ENCODE measurements around the gene HBE1. TPM values are rescaled to one million over a fixed set of nuclear protein-coding genes. Genes with fewer than 3 reads are reported as not detected.
A peak's percentile ranks its signal among the peaks of the same experiment; 100 is the strongest.

The HBE1 gene
- total and polyA plus RNA-seq, 9 of the 15 experiments (the other 6 are each of a cell fraction or from before 2014, with no cell fraction given) = 612 to 10,250 (median 2,181) TPM

GRCh38 chr11:5284637-5285036, 14.9 kb upstream of the HBE1 start (continued):
- TF ChIP-seq MYC (IDR thresholded peaks at IDR 0.05; ENCODE audit: low read depth, low read length) (no peak), MYC (CRISPR knock-in tag; IDR thresholded peaks at IDR 0.05; ENCODE audit: borderline replicate concordance, low read depth) (no peak), ELF1 (tag; IDR thresholded peaks at IDR 0.05) (no peak), MCM7 (IDR thresholded peaks at IDR 0.05) (no peak), NCOR1 (IDR thresholded peaks at IDR 0.05) (peak; percentile 96), PHB (CRISPR knock-in tag; IDR thresholded peaks at IDR 0.05) (no peak), ZNF586 (CRISPR knock-in tag; conservative IDR thresholded peaks at IDR 0.05) (no peak), HNRNPLL (IDR thresholded peaks at IDR 0.05; ENCODE audit: low read depth, low read length, poor library complexity, severe bottlenecking) (no peak), ZNF780A (CRISPR knock-in tag; IDR thresholded peaks at IDR 0.05) (no peak), MXD1 (CRISPR knock-in tag; IDR thresholded peaks at IDR 0.05; ENCODE audit: borderline replicate concordance, poor library complexity, severe bottlenecking) (no peak), CREM (IDR thresholded peaks at IDR 0.05; ENCODE audit: low read depth) (peak; percentile 53), SMAD3 (CRISPR knock-in tag; conservative IDR thresholded peaks at IDR 0.05) (no peak), ZNF764 (CRISPR knock-in tag; IDR thresholded peaks at IDR 0.05; ENCODE audit: low read depth) (no peak), ZNF384 (IDR thresholded peaks at IDR 0.05; ENCODE audit: low read depth, low read length) (no peak), RFX7 (CRISPR knock-in tag; IDR thresholded peaks at IDR 0.05) (no peak), ZZZ3 (IDR thresholded peaks at IDR 0.05) (no peak), CSDE1 (IDR thresholded peaks at IDR 0.05) (no peak), POLR2A (conservative IDR thresholded peaks at IDR 0.05) (no peak), HNRNPK (IDR thresholded peaks at IDR 0.05; ENCODE audit: low read depth, low read length, poor library complexity, severe bottlenecking) (no peak), BRCA1 (IDR thresholded peaks at IDR 0.05) (no peak), BRCA1 (CRISPR knock-in tag; IDR thresholded peaks at IDR 0.05) (no peak), PHF21A (IDR thresholded peaks at IDR 0.05; ENCODE audit: borderline replicate concordance, low read depth) (no peak), ZNF830 (CRISPR knock-in tag; IDR thresholded peaks at IDR 0.05) (no peak), CREBBP (IDR thresholded peaks at IDR 0.05; ENCODE audit: low read depth, low read length) (no peak)
- TF ChIP-seq, protein P1, sequence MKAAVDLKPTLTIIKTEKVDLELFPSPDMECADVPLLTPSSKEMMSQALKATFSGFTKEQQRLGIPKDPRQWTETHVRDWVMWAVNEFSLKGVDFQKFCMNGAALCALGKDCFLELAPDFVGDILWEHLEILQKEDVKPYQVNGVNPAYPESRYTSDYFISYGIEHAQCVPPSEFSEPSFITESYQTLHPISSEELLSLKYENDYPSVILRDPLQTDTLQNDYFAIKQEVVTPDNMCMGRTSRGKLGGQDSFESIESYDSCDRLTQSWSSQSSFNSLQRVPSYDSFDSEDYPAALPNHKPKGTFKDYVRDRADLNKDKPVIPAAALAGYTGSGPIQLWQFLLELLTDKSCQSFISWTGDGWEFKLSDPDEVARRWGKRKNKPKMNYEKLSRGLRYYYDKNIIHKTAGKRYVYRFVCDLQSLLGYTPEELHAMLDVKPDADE (conservative IDR thresholded peaks at IDR 0.05; ENCODE audit: control insufficient read depth, low read depth, low read length) = peak; percentile 68; the same call in 1 of the 2 replicates
- TF ChIP-seq, protein P2, sequence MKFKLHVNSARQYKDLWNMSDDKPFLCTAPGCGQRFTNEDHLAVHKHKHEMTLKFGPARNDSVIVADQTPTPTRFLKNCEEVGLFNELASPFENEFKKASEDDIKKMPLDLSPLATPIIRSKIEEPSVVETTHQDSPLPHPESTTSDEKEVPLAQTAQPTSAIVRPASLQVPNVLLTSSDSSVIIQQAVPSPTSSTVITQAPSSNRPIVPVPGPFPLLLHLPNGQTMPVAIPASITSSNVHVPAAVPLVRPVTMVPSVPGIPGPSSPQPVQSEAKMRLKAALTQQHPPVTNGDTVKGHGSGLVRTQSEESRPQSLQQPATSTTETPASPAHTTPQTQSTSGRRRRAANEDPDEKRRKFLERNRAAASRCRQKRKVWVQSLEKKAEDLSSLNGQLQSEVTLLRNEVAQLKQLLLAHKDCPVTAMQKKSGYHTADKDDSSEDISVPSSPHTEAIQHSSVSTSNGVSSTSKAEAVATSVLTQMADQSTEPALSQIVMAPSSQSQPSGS (CRISPR knock-in tag; IDR thresholded peaks at IDR 0.05) = no peak
- TF ChIP-seq, protein P3, sequence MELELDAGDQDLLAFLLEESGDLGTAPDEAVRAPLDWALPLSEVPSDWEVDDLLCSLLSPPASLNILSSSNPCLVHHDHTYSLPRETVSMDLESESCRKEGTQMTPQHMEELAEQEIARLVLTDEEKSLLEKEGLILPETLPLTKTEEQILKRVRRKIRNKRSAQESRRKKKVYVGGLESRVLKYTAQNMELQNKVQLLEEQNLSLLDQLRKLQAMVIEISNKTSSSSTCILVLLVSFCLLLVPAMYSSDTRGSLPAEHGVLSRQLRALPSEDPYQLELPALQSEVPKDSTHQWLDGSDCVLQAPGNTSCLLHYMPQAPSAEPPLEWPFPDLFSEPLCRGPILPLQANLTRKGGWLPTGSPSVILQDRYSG (tag; conservative IDR thresholded peaks at IDR 0.05; ENCODE audit: low read depth) = peak; percentile 52; the same call in 1 of the 2 replicates
- TF ChIP-seq, protein P4, sequence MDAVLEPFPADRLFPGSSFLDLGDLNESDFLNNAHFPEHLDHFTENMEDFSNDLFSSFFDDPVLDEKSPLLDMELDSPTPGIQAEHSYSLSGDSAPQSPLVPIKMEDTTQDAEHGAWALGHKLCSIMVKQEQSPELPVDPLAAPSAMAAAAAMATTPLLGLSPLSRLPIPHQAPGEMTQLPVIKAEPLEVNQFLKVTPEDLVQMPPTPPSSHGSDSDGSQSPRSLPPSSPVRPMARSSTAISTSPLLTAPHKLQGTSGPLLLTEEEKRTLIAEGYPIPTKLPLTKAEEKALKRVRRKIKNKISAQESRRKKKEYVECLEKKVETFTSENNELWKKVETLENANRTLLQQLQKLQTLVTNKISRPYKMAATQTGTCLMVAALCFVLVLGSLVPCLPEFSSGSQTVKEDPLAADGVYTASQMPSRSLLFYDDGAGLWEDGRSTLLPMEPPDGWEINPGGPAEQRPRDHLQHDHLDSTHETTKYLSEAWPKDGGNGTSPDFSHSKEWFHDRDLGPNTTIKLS (IDR thresholded peaks at IDR 0.05; ENCODE audit: borderline replicate concordance, low read depth) = no peak

Measured in K562 (cell line).